SK-N-SH (cell line): ENCODE measurements around the gene TMEM123. TPM values are rescaled to one million over a fixed set of nuclear protein-coding genes. Genes with fewer than 3 reads are reported as not detected.

Experiments used
- CTCF ChIA-PET: fragments of 300-600, 350-600 bp; formaldehyde crosslinking; extraction: SDS; loops from one replicate; lab custom pipeline; 2021; lab: Yijun Ruan, JAX
- POLR2A ChIA-PET: fragments of 350-600 bp; sonication (Branson Sonifier 250); formaldehyde crosslinking; extraction: SDS; loops from one replicate; lab custom pipeline; 2020; ENCODE audit warnings: antibody characterized with exemption, inconsistent platforms; lab: Yijun Ruan, JAX
- DNase-seq: peaks from one replicate; pipeline ENCODE4 v3.0.0; 2012
- H2AFZ ChIP-seq: fragments of 200-600 bp; sonication (generic); 2 replicates; pipeline ENCODE4 v1.8.1; 2016; ENCODE audit warnings: antibody characterized with exemption, mild to moderate bottlenecking, low read depth
- H3F3A ChIP-seq: fragments of 200-600 bp; sonication (generic); replicated peaks from 2 replicates; pipeline ENCODE3; 2016; ENCODE audit warnings: antibody characterized with exemption, mild to moderate bottlenecking; ENCODE audit not compliant: insufficient read depth
- H3K27ac ChIP-seq, 2 experiments: fragments of 200-500 bp in 1 of 2; fragments of 200-600 bp in 1 of 2; sonication (Bioruptor generic) in 1 of 2; sonication (generic), shearing (Covaris generic) in 1 of 2; 2 replicates each; pipeline versions ENCODE4 v1.5.1 to v1.6.1; 2014 to 2016; ENCODE audit warnings: low read depth in 2 of 2, inconsistent platforms in 1 of 2, low read length in 1 of 2, mild to moderate bottlenecking in 1 of 2, mixed read lengths in 1 of 2
- H3K27me3 ChIP-seq: fragments of 200-600 bp; sonication (generic), shearing (Covaris generic); 2 replicates; pipeline ENCODE4 v1.6.1; 2016; ENCODE audit warnings: mixed run types; ENCODE audit not compliant: insufficient read depth
- H3K36me3 ChIP-seq, 2 experiments: fragments of 200-500 bp in 1 of 2; fragments of 200-600 bp in 1 of 2; sonication (Bioruptor generic) in 1 of 2; sonication (generic) in 1 of 2; replicated peaks in 1 of 2; 2 replicates each; pipeline versions ENCODE3 to v1.5.1; 2014 to 2016; ENCODE audit warnings: low read length in 1 of 2, mild to moderate bottlenecking in 1 of 2; ENCODE audit not compliant: insufficient read depth in 2 of 2, control insufficient read depth in 1 of 2
- H3K4me1 ChIP-seq, 2 experiments: fragments of 200-500 bp in 1 of 2; fragments of 200-600 bp in 1 of 2; sonication (Bioruptor generic) in 1 of 2; sonication (generic), shearing (Covaris generic) in 1 of 2; 2 replicates each; pipeline versions ENCODE4 v1.5.1 to v1.6.1; 2014 to 2016; ENCODE audit warnings: low read depth in 1 of 2, low read length in 1 of 2, mixed run types in 1 of 2; ENCODE audit not compliant: insufficient read depth in 2 of 2, control insufficient read depth in 1 of 2
- H3K4me2 ChIP-seq: fragments of 200-600 bp; sonication (generic), shearing (Covaris generic); 2 replicates; pipeline ENCODE4 v1.6.1; 2017; ENCODE audit warnings: mixed run types
- H3K4me3 ChIP-seq, 2 experiments: fragments of 200-500 bp in 1 of 2; fragments of 200-600 bp in 1 of 2; sonication (Bioruptor generic) in 1 of 2; sonication (generic), shearing (Covaris generic) in 1 of 2; 2 replicates each; pipeline versions ENCODE4 v1.5.1 to v1.8.1; 2014 to 2016; ENCODE audit warnings: low read depth in 2 of 2, inconsistent platforms in 1 of 2, low read length in 1 of 2, mild to moderate bottlenecking in 1 of 2, mixed read lengths in 1 of 2, moderate library complexity in 1 of 2
- H3K79me2 ChIP-seq: fragments of 200-600 bp; sonication (generic); 2 replicates; pipeline ENCODE4 v1.8.1; 2017; ENCODE audit warnings: mild to moderate bottlenecking; ENCODE audit not compliant: insufficient read depth
- H3K9ac ChIP-seq: fragments of 200-600 bp; sonication (generic); 2 replicates; pipeline ENCODE4 v1.6.1; 2017; ENCODE audit warnings: mixed run types
- H3K9me2 ChIP-seq: fragments of 200-600 bp; sonication (generic); 2 replicates; pipeline ENCODE4 v1.6.1; 2017; ENCODE audit warnings: mixed run types
- H3K9me3 ChIP-seq: fragments of 200-600 bp; sonication (generic); 2 replicates; pipeline ENCODE4 v1.6.1; 2017; ENCODE audit warnings: mixed run types, mild to moderate bottlenecking, moderate library complexity
- H4K20me1 ChIP-seq: fragments of 200-600 bp; sonication (generic); 2 replicates; pipeline ENCODE4 v1.6.1; 2017; ENCODE audit warnings: mild to moderate bottlenecking, mixed run types; ENCODE audit not compliant: insufficient read depth
- MXI1 ChIP-seq: IDR thresholded peaks from 2 replicates; pipeline ENCODE4 v1.6.1; 2012; ENCODE audit warnings: mild to moderate bottlenecking, low read depth, low read length, improper control_type of control experiment
- NFIC ChIP-seq: IDR thresholded peaks from 2 replicates; pipeline ENCODE4 v1.4.0; 2012; ENCODE audit warnings: borderline replicate concordance
- NRF1 ChIP-seq: IDR thresholded peaks from 2 replicates; pipeline ENCODE4 v1.6.1; 2012; ENCODE audit warnings: low read depth, mild to moderate bottlenecking, low read length
- polyA plus RNA-seq, 3 experiments: library from polyadenylated mRNA; depleted of rRNA; stranded (reverse); fragments of >200 nt; gene quantifications; 2 replicates each; pipeline ENCODE4 v1.2.3, GENCODE V29; 2012
- TF ChIP-seq, protein P1 (sequence below): IDR thresholded peaks from 2 replicates; pipeline ENCODE4 v1.6.1; 2012; ENCODE audit warnings: mild to moderate bottlenecking, low read depth, low read length, moderate library complexity
- TF ChIP-seq, protein P2 (sequence below): IDR thresholded peaks from 2 replicates; pipeline ENCODE4 v1.4.0; 2012; ENCODE audit warnings: low read depth, borderline replicate concordance
- TF ChIP-seq, protein P3 (sequence below): fragments of 150-350 bp; IDR thresholded peaks from 2 replicates; pipeline ENCODE4 v1.6.1; 2016; ENCODE audit warnings: mild to moderate bottlenecking, low read depth, low read length

Gene TMEM123
- polyA plus RNA-seq, 1 of the 3 experiments (the other 2 are of a cell fraction), result 86.1 TPM

DNA sequence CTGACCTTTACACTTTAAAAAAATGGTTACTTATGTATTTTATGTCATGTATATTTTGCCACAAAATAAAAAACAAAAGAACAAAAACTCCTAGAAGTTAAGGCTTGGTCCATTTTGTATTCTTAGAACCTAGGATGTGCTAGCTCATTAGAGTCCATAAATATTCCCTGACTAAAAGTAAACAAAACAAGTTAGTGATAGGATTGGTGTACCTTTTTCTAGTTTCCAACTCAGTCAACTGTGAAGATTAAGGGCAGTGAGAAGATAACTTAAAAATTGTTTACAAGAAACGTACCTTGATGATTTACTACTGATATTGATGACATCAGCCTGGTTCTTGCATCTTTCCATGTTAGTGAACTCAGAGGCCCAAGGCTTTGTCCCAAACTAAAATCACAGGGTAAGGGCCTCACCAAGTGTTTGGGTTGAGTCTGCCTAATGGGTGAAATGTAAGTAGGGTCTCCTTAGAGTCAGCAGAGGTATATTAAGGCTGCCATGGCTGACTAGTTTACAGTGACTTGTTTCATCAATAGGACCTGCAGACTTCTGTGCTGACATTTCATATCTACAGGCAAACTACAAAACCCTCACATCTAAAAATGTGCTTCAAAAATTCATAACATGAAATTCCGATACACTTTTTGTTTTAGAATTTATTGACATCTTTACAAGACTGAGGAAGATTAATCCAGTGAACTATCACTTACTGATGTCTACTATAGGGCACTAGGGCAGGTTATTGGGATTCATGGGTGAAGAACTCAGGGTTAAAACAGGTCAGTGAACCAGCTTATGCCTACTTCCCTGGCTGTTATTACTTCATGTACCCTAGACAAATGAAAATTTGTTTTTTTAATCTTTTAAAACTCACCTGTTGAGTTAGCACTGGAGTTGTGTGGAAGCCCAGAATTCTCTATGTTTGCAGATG, 4.4 kb downstream of the TMEM123 start (continued):
- TF ChIP-seq, protein P1, sequence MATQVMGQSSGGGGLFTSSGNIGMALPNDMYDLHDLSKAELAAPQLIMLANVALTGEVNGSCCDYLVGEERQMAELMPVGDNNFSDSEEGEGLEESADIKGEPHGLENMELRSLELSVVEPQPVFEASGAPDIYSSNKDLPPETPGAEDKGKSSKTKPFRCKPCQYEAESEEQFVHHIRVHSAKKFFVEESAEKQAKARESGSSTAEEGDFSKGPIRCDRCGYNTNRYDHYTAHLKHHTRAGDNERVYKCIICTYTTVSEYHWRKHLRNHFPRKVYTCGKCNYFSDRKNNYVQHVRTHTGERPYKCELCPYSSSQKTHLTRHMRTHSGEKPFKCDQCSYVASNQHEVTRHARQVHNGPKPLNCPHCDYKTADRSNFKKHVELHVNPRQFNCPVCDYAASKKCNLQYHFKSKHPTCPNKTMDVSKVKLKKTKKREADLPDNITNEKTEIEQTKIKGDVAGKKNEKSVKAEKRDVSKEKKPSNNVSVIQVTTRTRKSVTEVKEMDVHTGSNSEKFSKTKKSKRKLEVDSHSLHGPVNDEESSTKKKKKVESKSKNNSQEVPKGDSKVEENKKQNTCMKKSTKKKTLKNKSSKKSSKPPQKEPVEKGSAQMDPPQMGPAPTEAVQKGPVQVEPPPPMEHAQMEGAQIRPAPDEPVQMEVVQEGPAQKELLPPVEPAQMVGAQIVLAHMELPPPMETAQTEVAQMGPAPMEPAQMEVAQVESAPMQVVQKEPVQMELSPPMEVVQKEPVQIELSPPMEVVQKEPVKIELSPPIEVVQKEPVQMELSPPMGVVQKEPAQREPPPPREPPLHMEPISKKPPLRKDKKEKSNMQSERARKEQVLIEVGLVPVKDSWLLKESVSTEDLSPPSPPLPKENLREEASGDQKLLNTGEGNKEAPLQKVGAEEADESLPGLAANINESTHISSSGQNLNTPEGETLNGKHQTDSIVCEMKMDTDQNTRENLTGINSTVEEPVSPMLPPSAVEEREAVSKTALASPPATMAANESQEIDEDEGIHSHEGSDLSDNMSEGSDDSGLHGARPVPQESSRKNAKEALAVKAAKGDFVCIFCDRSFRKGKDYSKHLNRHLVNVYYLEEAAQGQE, result no peak
- TF ChIP-seq, all 33 proteins: peak for 0

DNA sequence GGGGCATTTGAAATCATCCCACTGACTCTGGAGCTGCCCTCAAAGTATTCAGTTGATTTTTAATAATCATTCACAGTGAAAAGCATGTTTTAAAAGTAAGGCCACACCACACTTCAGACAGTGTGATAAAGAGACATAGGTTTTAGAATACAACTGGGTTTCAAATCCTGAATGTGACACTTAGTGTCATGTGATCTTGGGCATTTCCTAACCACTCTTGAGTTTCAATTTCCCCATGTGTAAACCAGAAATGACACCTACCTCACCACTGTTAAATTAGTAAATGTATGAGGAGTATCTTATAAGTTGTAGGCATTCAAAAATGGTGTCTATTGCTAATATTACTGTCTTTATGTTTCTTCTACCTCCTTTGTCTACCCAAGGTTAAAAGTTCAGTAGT, 5.4 kb downstream of the TMEM123 start:
- no peak for DNase-seq
- peaks cover 3 to 12% of the 10 kb centered on the region in 2 experiments; a peak in 3 of 4 replicates for H3K4me1 ChIP-seq
- H3K79me2 ChIP-seq, result peaks cover 95% of the 10 kb centered on the region
- TF ChIP-seq, protein P1, result no peak
- TF ChIP-seq MXI1 (no peak), NFIC (no peak), NRF1 (no peak)
- TF ChIP-seq, protein P2, sequence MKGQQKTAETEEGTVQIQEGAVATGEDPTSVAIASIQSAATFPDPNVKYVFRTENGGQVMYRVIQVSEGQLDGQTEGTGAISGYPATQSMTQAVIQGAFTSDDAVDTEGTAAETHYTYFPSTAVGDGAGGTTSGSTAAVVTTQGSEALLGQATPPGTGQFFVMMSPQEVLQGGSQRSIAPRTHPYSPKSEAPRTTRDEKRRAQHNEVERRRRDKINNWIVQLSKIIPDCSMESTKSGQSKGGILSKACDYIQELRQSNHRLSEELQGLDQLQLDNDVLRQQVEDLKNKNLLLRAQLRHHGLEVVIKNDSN, result peak; percentile 25; the same call in 1 of the 2 replicates
- TF ChIP-seq, protein P3, sequence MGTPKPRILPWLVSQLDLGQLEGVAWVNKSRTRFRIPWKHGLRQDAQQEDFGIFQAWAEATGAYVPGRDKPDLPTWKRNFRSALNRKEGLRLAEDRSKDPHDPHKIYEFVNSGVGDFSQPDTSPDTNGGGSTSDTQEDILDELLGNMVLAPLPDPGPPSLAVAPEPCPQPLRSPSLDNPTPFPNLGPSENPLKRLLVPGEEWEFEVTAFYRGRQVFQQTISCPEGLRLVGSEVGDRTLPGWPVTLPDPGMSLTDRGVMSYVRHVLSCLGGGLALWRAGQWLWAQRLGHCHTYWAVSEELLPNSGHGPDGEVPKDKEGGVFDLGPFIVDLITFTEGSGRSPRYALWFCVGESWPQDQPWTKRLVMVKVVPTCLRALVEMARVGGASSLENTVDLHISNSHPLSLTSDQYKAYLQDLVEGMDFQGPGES, result no peak
- H2AFZ ChIP-seq, result no peak overlapping the region
- no peaks in the 10 kb centered on the region for H4K20me1 ChIP-seq
- H3K9me3 ChIP-seq, result no peaks in the 10 kb centered on the region
- peaks cover 21% of the 10 kb centered on the region for H3F3A ChIP-seq
- H3K9ac ChIP-seq, result no peak overlapping the region
- no peaks in the 10 kb centered on the region for H3K9me2 ChIP-seq
- H3K4me3 ChIP-seq, result no peak overlapping the region
- peaks cover 15 to 24% of the 10 kb centered on the region in 2 experiments for H3K36me3 ChIP-seq
- CTCF ChIA-PET, result interaction anchor here (1.0 kb wide), 1 partner anchor 57 kb away, joined by 3 read pairs; no protein-coding TSS in a partner anchor
- POLR2A ChIA-PET, result no interaction called here
- H3K27me3 ChIP-seq, result no peaks in the 10 kb centered on the region
- H3K4me2 ChIP-seq, result peak overlapping the region; percentile 9; the same call in 1 of the 2 replicates
- peak overlapping the region; percentile 36 to 60 for H3K27ac ChIP-seq
